Left colon (tissue), 2 donors: ENCODE measurements around the gene PRSS1. TPM values are rescaled to one million over a fixed set of nuclear protein-coding genes. Genes with fewer than 3 reads are reported as not detected.

Experiments used
- ATAC-seq: fragments of 200-7000 bp; cut with Tn5 transposase; one replicate; pipeline ENCODE4 v1.9.1; 2020; ENCODE audit warnings: mild to moderate bottlenecking, moderate library complexity
- DNase-seq, 2 donors: peaks; one replicate each; pipeline ENCODE4 v3.0.0-alpha.2; 2020
- intact Hi-C, 2 donors: fragments of 100-400 bp; cut with DNase I in 1 of 2; cut with micrococcal nuclease in 1 of 2; formaldehyde crosslinking; loops; one replicate each; pipeline versions ENCODE4 v1.11.2 to v1.14.0; 2022; cut with DNase I, micrococcal nuclease
- total RNA-seq, 2 donors: library from RNA; stranded (reverse); fragmentation: NEBNext Ultra II Directional; extraction: Animal tissue kit (Norgen Biotek cat#: 25700); gene quantifications; one replicate each; pipeline ENCODE4 v1.2.1, GENCODE V29; 2021
- donor health status: DM: no; HTN: no; CAD: no.
- donor health status: DM: yes; HTN: yes; CAD: no.

Gene PRSS1
- total RNA-seq, 2 donors from 2014 or later: 4.0 TPM; not detected in 1

DNA sequence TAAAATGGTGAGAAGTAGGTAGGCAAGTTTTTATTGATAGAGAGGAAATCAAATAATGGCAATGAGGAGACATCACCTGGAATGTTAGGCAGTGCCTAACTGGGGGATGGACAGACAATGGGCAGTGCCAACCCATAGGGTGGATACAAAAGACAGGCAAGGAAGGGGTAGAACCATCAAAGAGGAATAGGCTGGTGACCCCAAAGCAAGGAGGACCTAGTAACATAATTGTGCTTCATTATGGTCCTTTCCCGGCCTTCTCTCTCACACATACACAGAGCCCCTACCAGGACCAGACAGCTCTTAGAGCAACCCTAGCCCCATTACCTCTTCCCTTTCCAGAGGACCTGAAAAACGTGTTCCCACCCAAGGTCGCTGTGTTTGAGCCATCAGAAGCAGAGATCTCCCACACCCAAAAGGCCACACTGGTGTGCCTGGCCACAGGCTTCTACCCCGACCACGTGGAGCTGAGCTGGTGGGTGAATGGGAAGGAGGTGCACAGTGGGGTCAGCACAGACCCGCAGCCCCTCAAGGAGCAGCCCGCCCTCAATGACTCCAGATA lies 51.5 kb downstream of the PRSS1 start:
- DNase-seq (no peak), ATAC-seq (no peak)
- intact Hi-C loops: no loop called here

- intact Hi-C loops: no loop called here
- DNase-seq: no peak
- no peak for ATAC-seq
Observed at GRCh38 chr7:142801601-142802295, 52.5 kb downstream of the PRSS1 start.

DNA sequence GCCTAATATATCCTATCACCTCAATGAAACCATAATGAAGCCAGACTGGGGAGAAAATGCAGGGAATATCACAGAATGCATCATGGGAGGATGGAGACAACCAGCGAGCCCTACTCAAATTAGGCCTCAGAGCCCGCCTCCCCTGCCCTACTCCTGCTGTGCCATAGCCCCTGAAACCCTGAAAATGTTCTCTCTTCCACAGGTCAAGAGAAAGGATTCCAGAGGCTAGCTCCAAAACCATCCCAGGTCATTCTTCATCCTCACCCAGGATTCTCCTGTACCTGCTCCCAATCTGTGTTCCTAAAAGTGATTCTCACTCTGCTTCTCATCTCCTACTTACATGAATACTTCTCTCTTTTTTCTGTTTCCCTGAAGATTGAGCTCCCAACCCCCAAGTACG lies 53.0 kb downstream of the PRSS1 start:
- intact Hi-C loops: no loop called here
- DNase-seq: no peak
- no peak for ATAC-seq

Other genes starting within 250 kb of the PRSS1 start
- 1 to 10 TPM in 1 of 2 donors, not detected in 1; 4.0 TPM for gene PRSS2, start 21.5 kb downstream of the PRSS1 start, total RNA-seq
- 1 to 10 TPM; 1.2 to 3.2 TPM for gene EPHB6, start 105.6 kb downstream of the PRSS1 start, total RNA-seq
- under 1 TPM; 0.21 to 0.45 TPM for gene TRPV6, start 136.3 kb downstream of the PRSS1 start, total RNA-seq
- not detected for gene TRPV5, start 184.3 kb downstream of the PRSS1 start, total RNA-seq
- gene LLCFC1, start 190.0 kb downstream of the PRSS1 start, total RNA-seq: not detected
- gene KEL, start 212.9 kb downstream of the PRSS1 start, total RNA-seq: under 1 TPM in 1 of 2 donors, not detected in 1; 0.85 TPM